Activated CD8-positive, alpha-beta memory T cell treated with anti-CD3 and anti-CD28 coated beads for 48 hours (primary cell): ENCODE results near the gene MCEMP1.
"Not testable (repeated sequence)": the region's sequence is repeated elsewhere in the genome, so short reads cannot be mapped to it uniquely, and the experiment has no call there.

Source experiments
- DNase-seq, 3 experiments: peaks; one replicate each; pipeline ENCODE4 v3.0.0-alpha.2; 2020; ENCODE audit warnings: low read depth in 2 of 3, low spot score in 2 of 3

MCEMP1 gene

DNA sequence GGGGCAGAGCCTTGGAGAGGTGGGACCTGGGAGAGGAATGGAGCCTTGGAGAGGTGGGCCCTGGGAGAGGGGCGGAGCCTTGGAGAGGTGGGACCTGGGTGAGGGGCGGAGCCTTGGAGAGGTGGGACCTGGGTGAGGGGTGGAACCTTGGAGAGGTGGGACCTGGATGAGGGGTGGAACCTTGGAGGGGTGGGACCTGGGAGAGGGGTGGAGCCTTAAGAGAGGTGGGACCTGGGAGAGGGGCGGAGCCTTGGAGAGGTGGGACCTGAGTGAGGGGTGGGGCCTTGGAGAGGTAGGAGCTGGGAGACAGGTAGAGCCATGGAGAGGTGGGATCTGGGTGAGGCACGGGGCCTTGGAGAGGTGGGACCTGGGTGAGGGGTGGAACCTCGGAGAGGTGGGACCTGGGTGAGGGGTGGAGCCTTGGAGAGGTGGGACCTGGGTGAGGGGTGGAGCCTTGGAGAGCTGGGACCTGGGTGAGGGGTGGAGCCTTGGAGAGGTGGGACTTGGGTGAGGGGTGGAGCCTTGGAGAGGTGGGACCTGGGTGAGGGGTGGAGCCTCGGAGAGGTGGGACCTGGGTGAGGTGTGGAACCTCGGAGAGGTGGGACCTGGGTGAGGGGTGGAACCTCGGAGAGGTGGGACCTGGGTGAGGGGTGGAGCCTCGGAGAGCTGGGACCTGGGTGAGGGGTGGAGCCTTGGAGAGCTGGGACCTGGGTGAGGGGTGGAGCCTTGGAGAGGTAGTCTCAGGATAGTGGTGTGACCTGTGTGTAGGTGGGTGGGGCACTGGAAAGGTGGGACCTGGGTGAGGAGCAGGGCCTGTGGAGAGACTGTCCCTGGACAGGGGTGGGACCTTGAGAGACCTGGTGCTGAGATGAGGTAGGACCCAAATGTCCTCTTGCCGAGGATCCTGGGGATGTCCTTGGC, 33.0 kb upstream of the MCEMP1 start:
- DNase-seq, result not testable (repeated sequence)

DNA sequence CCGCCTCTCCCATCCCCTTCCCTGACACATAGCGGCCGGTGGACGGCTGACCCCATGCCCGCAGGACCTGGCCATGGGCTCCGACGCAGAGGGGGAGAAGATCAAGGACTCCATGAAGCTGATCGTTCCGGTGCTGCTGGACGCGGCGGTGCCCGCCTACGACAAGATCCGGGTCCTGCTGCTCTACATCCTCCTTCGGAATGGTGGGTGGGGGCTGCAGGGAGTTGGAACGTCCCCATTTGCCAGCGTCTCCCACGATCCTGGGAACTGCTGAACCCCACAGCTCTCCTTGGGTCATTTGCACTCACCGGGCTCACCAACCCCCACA, 32.4 kb upstream of the MCEMP1 start:
- DNase-seq, result no peak

DNA sequence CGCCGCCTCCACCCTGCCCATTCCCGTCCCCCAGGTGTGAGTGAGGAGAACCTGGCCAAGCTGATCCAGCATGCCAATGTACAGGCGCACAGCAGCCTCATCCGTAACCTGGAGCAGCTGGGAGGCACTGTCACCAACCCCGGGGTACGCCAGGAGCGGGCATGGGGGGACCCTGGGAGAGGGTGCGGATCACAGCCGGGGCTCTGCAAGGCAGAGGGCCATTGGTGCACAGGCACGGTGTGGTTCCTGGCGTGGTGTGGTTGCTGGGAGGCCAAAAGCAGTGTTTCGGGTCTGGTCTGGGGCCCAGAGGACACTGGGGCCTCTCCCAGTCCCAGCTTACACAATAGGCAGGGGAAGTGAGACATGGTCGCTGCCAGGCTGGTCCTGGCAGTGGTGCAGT, 31.7 kb upstream of the MCEMP1 start:
- DNase-seq, result no peak

DNA sequence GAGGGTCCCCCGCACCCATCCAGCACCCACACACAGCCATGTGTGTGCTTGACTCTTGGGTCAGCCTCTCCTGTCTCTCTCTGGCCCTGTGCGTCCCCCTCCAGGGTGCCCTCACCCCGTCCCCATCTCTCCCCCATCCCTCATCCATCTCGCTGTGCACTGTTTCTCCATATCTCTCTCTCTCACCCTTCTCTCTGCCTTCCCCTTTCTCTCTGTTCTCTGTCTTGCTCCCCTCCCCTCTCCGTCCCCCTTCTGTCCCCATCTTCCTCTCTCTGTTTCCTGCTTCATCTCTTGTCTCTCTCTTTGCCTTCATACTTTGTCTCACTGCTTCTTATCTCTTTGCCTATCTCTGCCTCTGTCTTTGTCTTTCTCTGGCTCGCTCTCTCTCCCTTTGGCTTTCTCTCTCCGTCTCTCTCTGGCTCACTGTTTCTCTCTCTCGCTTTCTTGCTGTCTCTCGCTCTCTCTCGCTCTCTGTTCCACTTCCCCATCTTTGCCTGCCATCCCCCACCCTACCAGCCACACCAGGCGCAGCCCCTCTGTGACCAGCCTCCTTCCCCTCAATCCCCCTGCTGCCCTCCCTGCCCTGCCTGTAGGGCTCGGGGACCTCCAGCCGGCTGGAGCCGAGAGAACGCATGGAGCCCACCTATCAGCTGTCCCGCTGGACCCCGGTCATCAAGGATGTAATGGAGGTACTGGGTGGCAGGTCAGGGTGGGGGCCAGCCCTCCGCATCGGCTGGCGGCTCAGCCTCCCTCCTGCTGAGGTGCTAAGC, 31.0 kb upstream of the MCEMP1 start:
- no peak for DNase-seq

- no peak for DNase-seq
Measured at GRCh38 chr19:7646426-7646700, 30.5 kb upstream of the MCEMP1 start.

- DNase-seq, result no peak
Measured at GRCh38 chr19:7647156-7647555, 29.7 kb upstream of the MCEMP1 start.

DNA sequence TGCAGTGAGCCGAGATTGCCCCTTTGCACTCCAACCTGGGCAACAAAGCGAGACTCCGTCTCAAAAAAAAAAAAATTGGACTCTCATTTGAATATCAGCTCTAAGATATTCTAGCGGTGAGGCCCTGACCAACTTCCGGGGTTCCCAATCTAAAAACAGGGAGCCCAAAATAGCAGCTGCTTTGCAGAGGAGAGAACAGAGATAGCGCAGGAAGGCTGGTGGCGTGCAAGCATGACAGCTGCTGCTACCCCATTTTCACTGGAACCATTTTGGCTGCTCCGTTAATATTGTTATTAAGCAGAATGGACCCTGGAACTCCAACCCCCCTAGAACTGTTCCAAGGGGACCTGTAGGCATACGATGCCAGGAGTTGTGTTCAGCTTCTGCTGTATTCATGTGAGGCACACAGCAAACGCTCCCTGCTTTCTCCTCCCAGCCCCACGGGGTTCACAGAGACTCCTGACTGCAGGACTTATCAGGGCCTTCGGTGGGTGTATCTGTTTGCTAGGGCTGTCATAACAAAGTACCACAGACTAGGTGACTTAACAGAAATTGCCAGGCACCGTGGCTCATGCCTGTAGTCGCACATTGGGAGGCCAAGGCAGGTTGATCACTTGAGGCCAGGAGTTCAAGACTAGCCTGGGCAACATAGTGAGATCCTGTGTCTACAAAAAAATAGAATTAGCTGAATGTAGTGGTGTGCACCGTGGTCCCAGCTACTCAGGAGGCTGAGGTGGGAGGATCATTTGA, 28.4 kb upstream of the MCEMP1 start:
- no peak for DNase-seq

- DNase-seq, result no peak
Measured at GRCh38 chr19:7650148-7650547, 26.7 kb upstream of the MCEMP1 start.

- peak; percentile 62 to 92 (median 90) for DNase-seq
Measured at GRCh38 chr19:7652061-7652641, 24.7 kb upstream of the MCEMP1 start.

DNA sequence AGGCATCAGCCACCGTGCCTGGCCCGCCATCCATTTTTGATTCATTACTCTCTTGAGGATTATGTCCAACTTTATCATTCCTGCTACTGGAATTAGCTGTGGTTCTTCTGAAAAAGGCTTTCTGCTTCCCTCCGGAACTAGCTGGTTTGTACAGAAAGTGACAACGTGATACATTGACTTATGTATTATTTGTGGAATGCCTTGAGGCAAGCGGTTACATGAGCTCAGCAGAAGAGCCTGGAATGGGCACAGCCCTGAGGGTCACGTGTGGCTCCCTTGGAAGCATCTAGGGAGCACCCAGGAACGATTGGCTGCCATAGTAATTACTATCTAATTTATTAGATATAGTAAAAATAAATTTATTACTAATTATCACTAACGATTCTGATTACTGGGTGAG, 22.5 kb upstream of the MCEMP1 start:
- DNase-seq, result no peak

DNA sequence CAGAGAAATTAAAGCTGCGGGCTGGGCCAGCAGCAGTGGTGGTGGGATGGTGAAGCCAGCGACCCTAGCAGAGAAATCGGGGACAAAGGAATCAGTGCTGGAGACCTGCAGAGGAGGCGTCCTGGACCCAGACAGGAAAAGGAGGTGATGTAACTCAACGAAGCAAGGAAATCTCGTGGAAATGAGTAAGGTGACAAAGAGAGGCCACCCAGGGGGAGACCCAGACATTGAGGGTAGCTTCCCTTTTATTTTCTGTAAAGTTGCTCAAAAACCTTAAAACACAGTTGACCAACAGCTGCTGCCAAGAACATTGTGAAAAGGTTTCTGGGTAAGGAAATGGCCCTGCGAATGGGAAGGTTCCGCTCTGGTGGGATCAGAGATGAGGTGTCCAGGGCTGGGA, 21.3 kb upstream of the MCEMP1 start:
- no peak for DNase-seq

- DNase-seq, result no peak
Measured at GRCh38 chr19:7657131-7657751, 19.6 kb upstream of the MCEMP1 start.

GRCh38 chr19:7658219-7658686, 18.6 kb upstream of the MCEMP1 start:
- DNase-seq, result no peak

- no peak for DNase-seq
Measured at GRCh38 chr19:7661744-7662538, 14.9 kb upstream of the MCEMP1 start.

DNA sequence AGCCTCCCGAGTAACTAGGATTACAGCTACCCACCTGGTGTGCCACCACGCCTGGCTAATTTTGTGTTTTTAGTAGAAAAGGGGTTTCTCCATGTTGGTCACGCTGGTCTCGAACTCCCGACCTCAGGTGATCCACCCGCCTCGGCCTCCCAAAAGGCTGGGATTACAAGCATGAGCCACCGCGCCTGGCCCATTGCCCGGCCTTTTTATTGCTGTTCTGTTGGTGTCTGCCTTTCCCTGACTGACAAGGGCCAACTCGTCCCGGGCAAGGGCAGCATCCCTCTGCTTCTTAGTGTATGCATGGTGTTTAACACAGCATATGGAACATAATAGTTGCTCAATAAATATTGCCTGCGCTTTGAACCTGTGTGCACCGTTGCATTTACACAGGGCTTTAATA, 14.2 kb upstream of the MCEMP1 start:
- no peak for DNase-seq

GRCh38 chr19:7663706-7664105, 13.2 kb upstream of the MCEMP1 start:
- DNase-seq, result no peak

DNA sequence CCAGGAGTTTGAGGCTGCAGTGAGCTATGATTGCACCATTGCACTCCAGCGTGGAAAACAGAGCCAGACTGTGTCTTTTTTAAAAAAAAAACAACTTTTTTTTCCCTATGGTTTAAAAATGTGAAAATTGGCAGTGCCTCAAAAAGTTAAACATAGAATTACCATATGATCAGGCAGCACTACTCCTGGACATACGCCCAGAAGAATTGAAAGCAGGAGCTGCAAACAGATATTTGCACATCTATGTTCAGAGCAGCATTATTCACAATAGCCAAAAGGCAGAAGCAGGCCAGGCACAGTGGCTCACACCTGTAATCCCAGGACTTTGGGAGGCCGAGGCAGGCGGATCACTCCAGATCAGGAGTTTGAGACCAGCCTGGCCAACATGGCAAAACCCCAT, 11.8 kb upstream of the MCEMP1 start:
- no peak for DNase-seq

DNA sequence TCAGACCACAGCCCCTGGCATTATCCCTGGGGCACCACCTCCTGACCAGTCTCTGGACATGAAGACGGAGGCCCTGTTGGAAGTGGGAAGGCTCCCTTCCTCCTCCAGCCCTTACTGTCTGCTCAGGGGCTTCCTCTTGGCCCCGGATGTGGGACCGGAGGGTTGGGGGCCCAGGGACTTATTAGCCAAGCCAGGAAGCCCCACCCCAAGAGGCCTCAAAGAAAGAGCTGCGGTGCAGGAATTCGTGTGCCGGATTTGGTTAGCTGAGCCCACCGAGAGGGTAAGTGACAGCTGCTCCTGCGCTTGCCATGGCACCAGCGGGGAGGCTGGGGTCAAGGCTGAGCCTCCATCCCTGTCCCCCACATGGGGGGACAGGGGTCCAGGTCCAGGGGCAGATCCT, 8.0 kb upstream of the MCEMP1 start, which contains the start of gene RETN:
RETN (plus strand) TSS at position 208 of the 400 bp plus-strand sequence. CDS start 278 bp downstream, outside the sequence.
- no peak for DNase-seq

GRCh38 chr19:7669641-7670040, 7.2 kb upstream of the MCEMP1 start:
- DNase-seq, result no peak

DNA sequence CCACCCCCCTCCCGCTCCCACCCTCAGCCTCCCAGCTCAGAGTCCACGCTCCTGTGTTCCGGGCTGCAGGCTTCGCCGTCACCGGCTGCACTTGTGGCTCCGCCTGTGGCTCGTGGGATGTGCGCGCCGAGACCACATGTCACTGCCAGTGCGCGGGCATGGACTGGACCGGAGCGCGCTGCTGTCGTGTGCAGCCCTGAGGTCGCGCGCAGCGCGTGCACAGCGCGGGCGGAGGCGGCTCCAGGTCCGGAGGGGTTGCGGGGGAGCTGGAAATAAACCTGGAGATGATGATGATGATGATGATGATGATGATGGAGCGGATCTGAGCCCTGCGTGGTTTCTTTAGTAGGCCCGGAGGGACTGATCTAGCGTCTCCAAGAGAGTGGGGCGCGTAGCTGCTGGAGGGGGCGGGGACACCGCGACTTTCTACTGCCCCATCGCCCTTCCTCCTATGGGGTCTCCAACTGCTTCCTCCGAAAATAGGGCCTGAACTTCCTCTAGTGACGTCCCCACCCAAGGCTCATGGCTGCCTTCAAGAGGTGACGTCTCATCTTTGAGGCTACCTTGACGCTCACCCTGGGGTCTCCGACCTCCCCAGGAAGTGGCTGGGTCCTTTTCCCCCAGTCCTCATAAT, 6.6 kb upstream of the MCEMP1 start:
- DNase-seq, result no peak
